DMS53 (cell line): ENCODE measurements around the gene OR2M2.

Experiments
- DNase-seq: peaks from one replicate; lab custom pipeline; 2025; lab: John Stamatoyannopoulos, UW

OR2M2 gene

GRCh38 chr1:248174521-248174920 is at the start of gene OR2M2:
TSS of gene OR2M2 (plus strand) at chr1:248174821. CDS start at chr1:248179986, 5,165 bp downstream.
- DNase-seq = no peak

- DNase-seq = no peak
These were observed 47.0 kb upstream of the OR2M2 start for GRCh38 chr1:248127653-248128052.

- no peak for DNase-seq
These were observed 37.8 kb upstream of the OR2M2 start for GRCh38 chr1:248136811-248137210.

GRCh38 chr1:248140846-248141245 is 33.8 kb upstream of the OR2M2 start:
- DNase-seq = no peak

- DNase-seq = no peak
These were observed 31.3 kb upstream of the OR2M2 start for GRCh38 chr1:248143311-248143710.

- no peak for DNase-seq
These were observed 30.0 kb upstream of the OR2M2 start, which contains the start of gene OR2M5 for GRCh38 chr1:248144513-248145198. TSS of gene OR2M5 (plus strand) at chr1:248145148. CDS start at chr1:248145148, 0 bp downstream.

GRCh38 chr1:248152056-248152827 is 22.4 kb upstream of the OR2M2 start:
- DNase-seq = no peak

- peak; percentile 87 for DNase-seq
These were observed 18.7 kb upstream of the OR2M2 start for GRCh38 chr1:248155927-248156326.

- DNase-seq = no peak
These were observed 15.9 kb upstream of the OR2M2 start for GRCh38 chr1:248158758-248159157.

GRCh38 chr1:248164031-248164430 is 10.6 kb upstream of the OR2M2 start:
- DNase-seq = peak; percentile 4

- DNase-seq = peak; percentile 84
These were observed 9.4 kb upstream of the OR2M2 start for GRCh38 chr1:248165186-248165585.

GRCh38 chr1:248183996-248184395 is 9.4 kb downstream of the OR2M2 start:
- DNase-seq = no peak

GRCh38 chr1:248187363-248187762 is 12.7 kb downstream of the OR2M2 start:
- no peak for DNase-seq

GRCh38 chr1:248189026-248189425 is 14.4 kb downstream of the OR2M2 start:
- DNase-seq = no peak

GRCh38 chr1:248194117-248194516 is 19.5 kb downstream of the OR2M2 start:
- no peak for DNase-seq

GRCh38 chr1:248196965-248197364 is 22.3 kb downstream of the OR2M2 start, which contains the start of gene OR2M3:
TSS of gene OR2M3 (plus strand) at chr1:248197265. CDS start at chr1:248203068, 5,803 bp downstream.
- no peak for DNase-seq

- DNase-seq = no peak
These were observed 41.3 kb downstream of the OR2M2 start for GRCh38 chr1:248215880-248216279.

GRCh38 chr1:248225537-248225936 is 50.9 kb downstream of the OR2M2 start:
- DNase-seq = no peak

GRCh38 chr1:248229360-248229908 is 54.8 kb downstream of the OR2M2 start:
- DNase-seq = no peak
